Left forelimb (tissue), 1 donor: ENCODE measurements around the gene JPT2.

Source experiments
- DNase-seq: peaks from one replicate; pipeline ENCODE4 v3.0.0-alpha.2; 2018; ENCODE audit warnings: low spot score

JPT2 gene

DNA sequence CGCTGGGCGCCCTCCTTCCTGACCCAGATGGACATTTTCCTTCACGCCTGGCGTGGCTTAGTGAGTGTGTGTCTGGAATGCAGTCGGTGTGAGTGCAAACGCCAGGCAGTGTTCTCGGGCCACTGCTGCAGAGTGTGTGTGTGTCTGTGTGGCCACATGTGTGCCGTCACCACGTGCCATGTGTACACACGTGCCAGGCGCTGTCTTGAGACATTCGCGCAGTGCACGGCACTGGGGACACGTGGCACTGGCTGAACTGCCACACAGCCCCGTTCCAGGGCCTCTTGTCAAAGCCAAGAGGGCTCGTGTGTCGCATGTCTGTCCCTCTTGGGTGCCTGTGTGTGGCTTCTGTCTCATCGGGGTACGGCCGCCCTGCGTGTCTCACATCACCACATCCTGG lies 56.7 kb downstream of the JPT2 start:
- DNase-seq: no peak

DNA sequence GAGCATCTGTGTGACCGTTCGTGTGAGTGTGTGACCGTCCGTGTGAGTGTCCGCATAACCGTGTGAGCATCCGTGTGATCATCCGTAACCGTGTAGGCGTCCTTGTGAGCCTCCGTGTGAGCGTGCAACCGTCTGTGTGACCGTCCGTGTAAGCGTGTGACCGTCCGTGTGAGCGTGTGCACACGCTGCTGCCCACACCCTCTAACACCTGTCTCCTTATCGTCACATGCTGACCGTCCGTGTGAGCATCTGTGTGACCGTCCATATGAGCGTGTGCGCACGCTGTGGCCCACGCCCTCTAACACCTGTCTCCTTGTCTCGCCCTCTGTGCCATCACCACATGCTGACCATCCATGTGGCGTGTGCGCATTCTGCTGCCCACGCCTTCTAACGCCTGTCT lies 62.2 kb downstream of the JPT2 start:
- DNase-seq: no peak

DNA sequence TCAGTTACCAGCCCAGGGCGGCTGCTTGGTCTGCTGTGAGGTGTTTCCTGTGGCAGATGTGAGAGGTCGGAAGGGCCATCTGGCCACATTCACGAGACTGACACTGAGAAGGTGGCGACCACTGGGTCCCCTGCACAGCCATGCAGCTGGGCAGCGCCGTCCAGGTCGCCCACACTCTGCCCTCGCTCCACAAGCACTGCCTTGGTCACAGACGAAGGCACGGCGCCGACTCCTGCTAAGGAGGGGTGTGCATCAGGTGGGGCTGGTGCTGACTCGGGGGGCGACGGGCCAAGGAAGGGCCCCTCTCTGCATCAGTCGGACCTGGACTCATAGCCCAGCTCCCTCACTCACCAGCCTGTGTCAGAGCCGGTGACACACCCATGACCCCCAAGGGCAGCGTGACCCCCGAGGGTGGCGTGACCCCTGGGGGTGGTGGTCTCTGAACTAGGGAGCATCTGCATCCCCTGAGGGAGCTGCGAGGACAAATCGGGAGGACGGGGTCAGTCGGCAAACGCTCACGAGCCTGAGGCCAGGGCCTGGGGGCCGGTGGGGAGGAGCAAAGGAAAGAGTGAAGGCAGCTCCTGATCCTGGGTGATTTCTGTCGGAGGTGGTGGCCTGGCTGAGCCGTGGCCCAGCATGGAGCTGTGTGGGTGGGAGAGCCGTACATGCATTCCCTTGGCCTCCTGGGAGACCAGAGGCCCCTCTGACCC lies 62.9 kb downstream of the JPT2 start:
- no peak for DNase-seq

DNA sequence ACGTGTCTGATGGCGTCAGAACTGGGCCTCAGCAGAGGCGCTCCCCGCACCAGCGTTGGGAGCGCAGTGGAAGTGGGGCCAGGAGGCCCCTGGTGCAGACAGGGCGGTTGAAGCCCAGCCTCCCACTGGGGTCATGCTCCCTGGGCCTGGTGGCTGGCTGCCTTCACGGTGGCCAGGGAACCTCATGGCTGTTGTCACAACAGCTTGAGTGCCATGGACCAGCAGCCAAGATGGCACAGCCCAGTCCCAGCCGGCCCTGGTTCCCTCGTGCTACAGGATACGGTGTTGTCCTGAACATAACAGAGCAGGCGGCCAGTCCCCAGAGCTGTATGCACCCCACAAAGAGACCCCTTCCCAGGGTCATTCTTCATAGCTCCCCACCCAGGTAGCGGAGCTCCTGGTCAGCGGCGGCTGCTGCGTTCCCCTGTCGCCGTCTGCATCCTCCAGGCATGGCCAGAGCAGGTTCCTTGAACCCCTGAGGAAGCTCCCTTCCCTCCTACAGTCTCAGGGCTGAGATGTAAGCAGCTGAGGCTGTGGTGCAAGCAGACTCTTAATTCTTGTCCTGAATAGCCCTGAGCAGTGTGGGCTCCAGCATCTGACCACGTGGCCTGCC lies 63.6 kb downstream of the JPT2 start:
- DNase-seq: no peak

DNA sequence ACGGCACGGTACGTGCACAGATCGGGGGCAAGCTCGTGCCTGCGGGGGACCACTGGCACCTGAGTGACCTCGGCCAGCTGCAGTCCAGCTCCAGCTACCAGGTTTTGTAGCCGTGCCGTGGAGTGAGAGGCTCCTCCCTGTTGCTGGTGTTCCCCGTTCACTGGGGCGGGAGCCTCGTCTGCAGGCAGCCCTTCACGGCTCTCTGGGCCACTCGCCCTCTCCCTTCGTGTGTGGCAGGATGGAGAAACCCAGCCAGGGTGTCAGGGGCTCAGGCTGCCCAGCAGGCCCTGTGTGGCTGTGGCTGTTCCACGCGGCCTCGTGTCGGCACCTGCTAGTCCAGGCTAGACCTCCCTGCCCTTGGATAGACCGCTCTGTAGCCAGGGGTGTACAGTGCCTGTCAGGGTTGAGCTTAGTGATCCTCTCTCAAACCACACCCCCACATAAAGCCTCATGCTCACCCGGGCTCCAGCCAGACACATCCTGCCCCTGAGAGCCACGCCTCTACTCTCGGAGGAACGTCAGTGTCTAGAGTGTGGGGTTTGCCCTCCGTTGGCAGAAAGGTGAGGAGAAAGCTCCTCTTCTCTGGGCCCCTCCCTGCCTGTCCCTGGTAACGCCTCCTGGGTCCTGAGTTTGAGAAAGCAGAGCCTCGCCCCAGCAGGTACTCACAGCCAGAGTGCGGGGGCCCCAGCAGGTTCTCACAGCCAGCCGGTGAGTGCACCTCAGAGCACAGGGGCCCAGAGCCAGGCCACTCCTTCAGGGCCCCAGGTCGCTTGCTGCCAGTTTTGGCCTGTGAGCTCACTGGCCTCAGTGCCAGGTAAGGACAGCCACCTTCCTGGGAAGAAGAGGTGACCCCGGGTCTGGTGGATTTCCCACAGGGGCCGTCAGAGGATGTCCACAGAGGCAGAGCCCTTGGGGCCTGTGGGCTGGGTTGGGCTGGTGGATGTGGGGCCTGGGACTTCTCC lies 65.6 kb downstream of the JPT2 start:
- DNase-seq: no peak

DNA sequence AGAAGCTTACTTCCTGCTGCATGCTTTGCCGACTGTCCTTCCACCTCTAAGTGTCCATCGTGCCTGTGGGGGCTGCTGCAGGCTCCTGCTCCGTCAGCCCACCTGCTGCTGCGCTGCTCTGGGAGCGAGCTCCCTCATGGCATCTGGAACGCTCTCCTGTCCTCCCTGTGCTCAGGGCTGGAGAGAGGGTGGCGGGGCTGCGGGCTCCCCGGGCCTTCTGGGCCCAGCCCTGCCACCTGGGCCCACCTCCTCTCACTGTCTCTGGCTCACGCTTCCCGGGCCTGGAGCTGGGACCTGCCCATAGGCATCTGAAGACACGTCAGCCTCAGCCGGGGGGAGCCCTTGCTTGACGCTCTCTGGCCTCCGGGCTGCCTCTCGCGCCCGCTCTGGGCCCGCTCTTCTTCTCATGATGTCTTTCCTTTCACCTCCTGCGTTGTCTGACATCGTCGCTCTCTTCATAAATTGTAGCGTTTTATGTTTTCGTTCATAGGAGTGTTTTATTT lies 66.3 kb downstream of the JPT2 start:
- no peak for DNase-seq

DNA sequence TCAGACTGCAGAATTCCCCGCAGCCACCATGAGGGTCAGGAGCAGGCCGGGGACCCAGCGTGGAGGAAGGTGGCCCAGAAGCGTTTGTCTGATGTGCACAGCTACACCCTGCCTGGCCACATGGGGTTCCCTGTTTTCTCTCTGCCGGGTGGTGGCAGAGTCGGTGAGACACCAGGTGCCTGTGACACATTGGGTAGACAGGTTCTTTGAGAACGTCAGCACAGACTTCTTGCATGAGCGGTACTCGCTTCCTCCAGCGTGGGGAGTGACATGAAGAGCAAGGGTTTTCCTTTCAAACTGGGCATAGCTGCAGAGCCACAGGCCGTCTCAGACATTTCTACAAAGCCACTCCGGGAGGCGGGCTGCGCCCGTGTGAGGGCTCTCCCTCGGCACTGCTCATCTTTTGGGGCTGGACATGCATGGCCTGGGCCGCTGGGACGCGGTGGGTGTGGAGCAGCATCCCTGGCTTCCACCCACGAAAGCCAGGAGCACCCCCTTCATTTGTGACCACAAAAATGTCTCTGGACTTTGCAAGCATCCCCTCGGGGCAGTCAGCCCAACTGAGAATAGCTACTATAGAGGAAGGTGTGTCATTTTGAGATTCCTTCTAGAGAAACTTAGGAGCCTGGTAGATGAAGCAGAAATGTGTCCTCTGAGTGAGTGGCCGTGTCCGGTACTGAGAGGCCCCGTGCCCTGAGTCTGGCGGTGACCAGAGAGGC lies 67.3 kb downstream of the JPT2 start:
- no peak for DNase-seq

DNA sequence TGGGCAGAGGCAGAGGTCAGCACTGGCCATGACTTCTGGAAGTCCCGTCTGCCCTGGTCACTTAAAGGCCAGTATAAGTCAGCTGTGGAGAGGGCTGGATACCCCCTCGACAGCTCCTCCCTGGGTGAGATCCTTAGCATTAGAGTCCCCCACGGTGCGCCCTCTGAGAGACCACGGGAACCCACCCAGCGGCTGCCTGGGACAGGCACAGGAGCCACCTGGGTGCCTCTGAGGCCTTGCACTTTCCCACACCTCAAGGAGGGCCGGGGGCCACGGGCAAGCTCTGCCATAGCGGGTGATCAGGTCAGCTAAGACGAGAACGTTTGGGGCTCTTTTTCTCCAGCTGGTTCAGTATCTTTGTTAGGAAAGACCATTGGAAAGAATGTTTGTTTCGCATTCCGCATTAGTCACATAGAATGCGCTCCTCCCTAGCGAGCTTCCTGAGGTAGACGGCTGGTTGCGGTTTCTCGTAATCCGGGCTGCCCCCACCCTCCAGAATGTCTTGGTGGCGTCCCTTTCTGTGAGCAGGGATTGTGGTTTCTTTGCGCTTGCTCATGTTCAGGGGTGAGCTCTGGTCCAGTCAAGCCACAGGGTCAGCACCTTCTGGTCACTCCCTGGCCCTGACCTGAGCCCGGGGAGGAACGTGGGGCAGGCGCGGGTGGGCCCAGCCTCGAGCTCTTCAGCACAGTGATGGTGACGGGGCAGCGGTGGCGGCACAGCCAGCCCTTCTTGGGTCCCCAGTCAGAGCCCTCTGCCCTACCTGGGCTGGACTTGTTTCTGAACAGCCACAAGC lies 68.0 kb downstream of the JPT2 start:
- DNase-seq: no peak

DNA sequence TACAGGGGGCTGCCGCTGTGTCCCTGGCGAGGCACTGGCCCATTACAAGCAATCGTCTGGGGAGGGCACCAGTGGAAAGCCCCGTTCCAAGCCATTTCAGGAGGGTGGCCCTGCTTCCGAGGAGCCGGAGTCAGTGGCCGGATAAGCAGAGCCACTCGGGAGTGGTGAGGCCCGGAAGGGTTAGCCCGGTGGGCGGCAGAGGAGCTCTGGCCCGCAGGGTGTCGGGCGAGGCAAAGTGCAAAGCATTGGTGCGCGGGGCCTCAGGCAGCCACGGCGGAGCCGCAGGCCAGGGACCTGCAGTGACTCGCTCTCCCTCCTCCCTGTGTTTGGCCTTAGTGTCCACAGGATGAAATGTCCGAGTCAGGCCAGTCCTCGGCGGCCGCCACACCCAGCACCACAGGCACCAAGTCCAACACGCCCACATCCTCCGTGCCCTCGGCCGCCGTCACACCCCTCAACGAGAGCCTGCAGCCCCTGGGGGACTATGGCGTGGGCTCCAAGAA lies 68.7 kb downstream of the JPT2 start:
- DNase-seq: no peak

DNA sequence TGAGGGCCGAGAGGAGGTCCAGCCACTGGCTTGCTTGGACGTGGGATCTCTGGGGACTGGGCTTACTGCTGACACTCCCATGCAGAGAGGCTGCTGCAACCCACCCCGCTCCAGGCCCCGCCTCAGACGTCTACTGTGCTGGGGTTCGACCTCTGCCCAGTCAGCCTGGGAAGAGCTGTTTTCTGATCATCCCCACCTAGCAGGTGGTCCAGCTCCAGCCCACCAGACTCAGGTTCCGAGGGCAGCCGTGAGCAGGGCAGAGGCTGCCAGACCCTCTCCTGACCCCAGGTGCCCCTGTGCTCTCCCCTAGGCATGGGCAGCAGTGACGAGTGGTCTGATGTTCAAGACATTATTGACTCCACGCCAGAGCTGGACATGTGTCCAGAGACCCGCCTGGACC lies 69.9 kb downstream of the JPT2 start:
- DNase-seq: no peak

DNA sequence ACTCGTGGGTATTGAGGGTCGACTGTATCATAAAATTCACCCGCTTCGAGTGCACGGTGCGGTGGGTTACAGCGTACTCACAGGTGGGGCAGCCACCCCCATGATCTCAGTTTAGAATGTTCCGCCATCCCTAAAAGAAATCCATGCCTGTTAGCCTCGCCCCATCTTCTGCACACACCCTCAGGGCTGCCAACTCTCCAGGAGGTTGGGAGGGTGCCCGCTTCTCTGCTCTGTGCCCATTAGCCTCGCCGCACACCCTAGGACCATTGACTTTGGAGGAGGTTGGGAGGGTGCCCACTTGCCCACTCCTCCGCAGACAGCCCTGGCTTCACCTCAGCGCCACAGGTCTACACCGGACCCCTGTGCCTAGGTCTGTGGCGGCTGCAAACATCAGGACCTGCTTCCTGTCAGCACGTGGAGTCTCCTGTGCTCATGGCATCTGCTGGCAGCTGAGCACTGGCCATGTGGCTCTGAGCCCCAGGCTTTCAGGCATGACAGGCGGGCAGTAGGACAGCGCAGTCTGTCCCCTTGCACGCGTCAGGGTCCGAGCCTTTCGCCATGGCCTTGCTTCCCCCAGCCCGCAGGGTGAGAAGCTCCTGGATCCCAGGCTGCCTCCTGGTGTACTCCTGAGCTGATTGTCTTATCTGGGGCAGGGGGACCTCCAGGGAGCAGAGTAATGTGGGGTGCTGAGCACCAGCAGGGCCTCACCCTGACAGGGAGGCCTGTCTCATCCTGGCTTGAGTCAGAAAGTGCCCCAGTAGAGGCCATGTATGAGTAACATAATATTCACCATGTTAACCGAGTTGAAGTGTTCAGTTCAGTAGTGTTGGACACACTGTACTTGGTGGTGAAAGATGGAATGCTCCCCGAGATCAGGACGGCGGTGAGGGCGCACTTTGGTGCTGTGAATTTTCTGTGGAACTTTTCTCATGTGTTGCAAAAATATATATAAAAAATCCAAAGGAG lies 71.4 kb downstream of the JPT2 start:
- DNase-seq: no peak
